Coronary artery (tissue), 2 donors: ENCODE data around the gene TRNAU1AP.

Experiments used
- DNase-seq: peaks from one replicate; pipeline ENCODE4 v3.0.0-alpha.2; 2017; ENCODE audit warnings: low spot score
- H3K27ac ChIP-seq, 2 donors: fragments of 200-600 bp; sonication (generic); one replicate each; pipeline ENCODE4 v1.5.1; 2016 to 2019
- H3K4me3 ChIP-seq: fragments of 200-600 bp; sonication (generic); 2 replicates; pipeline ENCODE4 v1.5.1; 2016; ENCODE audit warnings: mild to moderate bottlenecking, moderate library complexity
- TF ChIP-seq, protein P1 (sequence below): fragments of 200-600 bp; sonication (generic); IDR thresholded peaks from one replicate; pipeline ENCODE4 v1.5.1; 2019; ENCODE audit warnings: antibody characterized with exemption

The TRNAU1AP gene

DNA sequence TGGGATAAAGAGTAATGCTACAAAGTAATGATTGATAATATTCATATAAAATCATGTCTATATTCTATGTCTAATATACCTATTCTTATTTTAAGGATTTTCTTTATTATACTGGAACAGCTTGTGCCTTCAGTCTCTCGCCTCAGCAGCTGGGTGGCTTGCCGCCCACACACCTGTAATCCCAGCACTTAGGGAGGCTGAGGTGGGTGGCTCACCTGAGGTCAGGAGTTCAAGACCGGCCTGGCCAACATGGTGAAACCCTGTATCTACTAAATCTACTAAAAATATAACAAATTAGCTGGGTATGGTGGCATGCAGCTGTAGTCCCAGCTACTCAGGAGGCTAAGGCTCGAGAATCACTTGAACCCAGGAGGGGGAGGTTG is 7.6 kb upstream of the TRNAU1AP start:
- H3K27ac ChIP-seq: no peak overlapping the region
- no peak overlapping the region for H3K4me3 ChIP-seq
- TF ChIP-seq, protein P1, sequence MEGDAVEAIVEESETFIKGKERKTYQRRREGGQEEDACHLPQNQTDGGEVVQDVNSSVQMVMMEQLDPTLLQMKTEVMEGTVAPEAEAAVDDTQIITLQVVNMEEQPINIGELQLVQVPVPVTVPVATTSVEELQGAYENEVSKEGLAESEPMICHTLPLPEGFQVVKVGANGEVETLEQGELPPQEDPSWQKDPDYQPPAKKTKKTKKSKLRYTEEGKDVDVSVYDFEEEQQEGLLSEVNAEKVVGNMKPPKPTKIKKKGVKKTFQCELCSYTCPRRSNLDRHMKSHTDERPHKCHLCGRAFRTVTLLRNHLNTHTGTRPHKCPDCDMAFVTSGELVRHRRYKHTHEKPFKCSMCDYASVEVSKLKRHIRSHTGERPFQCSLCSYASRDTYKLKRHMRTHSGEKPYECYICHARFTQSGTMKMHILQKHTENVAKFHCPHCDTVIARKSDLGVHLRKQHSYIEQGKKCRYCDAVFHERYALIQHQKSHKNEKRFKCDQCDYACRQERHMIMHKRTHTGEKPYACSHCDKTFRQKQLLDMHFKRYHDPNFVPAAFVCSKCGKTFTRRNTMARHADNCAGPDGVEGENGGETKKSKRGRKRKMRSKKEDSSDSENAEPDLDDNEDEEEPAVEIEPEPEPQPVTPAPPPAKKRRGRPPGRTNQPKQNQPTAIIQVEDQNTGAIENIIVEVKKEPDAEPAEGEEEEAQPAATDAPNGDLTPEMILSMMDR: no peak
- no peak for DNase-seq

DNA sequence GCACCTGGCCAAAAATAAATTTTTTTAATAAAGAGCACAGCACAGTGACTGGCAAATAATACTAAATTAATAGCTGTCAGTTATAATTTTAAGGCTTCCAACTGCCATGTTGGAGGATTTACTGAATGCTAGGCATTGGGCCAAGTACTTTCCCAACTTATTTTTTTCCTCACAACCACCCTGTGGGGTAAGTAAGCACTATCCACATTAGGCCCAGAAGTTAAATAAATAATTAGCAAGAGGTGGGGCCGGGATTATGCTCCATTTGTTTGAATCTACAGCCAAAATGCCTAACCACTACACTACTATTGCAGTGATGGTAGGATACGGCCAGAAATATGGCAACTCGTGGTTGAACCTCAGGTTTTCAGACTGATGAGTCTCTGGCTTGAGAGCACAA is 4.6 kb upstream of the TRNAU1AP start:
- H3K27ac ChIP-seq: no peak overlapping the region
- TF ChIP-seq, protein P1: no peak
- no peak for DNase-seq
- H3K4me3 ChIP-seq: no peak overlapping the region

DNA sequence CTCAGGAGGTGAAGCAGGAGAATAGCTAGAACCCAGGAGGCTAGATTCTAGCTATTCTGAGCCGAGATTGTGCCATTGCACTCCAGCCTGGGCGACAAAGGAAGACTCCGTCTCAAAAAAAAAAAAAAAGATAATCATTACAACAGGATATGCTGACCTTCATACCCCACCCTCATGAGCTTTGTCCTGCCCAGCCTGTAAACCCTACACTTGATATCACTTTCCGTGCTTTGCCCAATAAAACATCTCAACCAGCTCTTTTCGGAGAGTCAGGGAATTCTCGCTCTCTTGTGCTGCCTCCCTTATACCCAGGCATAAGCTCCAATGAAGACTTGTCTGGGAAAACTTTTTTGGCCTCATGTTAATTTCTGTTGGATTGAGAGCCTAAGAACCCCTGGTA is 1.5 kb upstream of the TRNAU1AP start:
- DNase-seq: no peak
- TF ChIP-seq, protein P1: no peak
- no peak overlapping the region for H3K27ac ChIP-seq
- H3K4me3 ChIP-seq: no peak overlapping the region

DNA sequence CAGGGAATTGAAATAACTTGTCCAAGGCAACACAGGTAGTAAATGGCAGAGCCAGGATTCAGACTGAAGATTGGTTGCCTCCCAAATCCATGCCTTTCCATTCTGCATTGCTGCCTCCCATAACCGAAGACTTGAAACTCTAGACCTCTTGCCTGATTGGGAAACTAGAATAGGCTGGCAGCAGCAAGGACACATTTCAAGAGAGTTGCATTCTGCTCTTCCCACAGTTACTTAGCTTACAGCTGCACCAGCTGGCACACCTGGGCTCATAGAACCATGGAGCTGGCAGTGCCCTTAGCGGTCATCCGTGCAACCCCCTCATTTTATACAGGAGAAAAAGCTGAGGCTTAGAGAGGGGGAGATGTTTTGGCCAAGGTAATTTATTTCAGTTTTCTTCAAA is 8.0 kb downstream of the TRNAU1AP start:
- Histone ChIP-seq H3K27ac (no peak overlapping the region), H3K4me3 (no peak overlapping the region)
- TF ChIP-seq, protein P1: no peak
- no peak for DNase-seq

DNA sequence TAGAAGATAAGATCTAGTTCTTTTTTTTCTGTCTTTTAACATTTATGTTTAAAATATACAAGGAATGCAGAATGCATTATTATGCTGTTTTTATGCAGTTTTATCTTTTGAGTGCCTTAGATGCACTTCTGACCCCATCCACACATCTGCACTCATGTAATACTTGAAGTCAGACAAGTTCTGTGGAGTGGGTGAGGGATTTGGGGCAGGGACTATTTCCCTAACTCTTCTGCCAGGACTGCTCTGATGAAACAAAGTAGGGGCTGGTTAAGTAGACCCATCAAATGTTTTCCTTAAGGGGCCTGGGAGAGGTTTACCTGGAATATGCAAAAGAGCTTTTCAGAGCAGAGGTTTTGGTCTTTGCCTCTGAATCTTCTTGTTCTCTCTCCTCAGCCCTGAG is 11.4 kb downstream of the TRNAU1AP start:
- TF ChIP-seq, protein P1: no peak
- DNase-seq: no peak
- Histone ChIP-seq H3K4me3 (no peak overlapping the region), H3K27ac (no peak overlapping the region)

DNA sequence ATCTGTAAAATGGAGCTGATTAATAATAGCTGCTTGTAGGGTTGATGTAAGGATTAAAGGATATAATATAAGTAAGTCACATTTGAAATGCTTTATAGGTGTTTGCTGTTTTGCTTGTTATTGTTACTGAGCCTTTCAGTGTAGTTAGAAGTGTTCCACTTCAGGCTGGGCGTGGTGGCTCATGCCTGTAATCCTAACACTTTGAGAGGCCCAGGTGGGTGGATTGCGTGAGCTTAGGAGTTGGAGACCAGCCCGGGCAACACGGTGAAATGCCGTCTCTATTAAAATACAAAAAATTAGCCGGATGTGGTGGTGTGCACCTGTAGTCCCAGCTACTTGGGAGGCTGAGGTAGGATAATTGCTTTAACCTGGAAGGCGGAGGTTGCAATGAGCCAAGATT is 12.2 kb downstream of the TRNAU1AP start:
- Histone ChIP-seq H3K27ac (no peak overlapping the region), H3K4me3 (no peak overlapping the region)
- TF ChIP-seq, protein P1: no peak
- DNase-seq: no peak

DNA sequence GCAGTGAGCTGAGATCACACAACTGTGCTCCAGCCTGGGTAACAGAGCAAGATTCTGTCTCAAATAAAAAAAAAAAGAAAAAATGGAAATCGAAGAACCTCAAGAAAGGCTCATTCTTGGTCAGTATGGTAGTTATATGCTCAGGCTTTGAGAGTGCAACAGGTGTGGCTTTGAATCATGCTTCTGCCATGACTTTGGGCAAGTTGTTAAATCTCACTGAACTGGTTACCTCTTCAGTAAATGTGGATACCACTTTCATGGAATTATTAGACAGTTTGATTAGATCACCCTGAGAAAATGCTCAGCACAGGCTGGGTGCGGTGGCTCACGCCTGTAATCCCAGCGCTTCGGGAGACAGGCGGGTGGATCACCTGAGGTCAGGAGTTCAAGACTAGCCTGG is 12.8 kb downstream of the TRNAU1AP start:
- no peak for DNase-seq
- Histone ChIP-seq H3K4me3 (no peak overlapping the region), H3K27ac (no peak overlapping the region)
- TF ChIP-seq, protein P1: no peak
